HPDE6-E6E7 (cell line): ENCODE measurements around the gene OSBPL10.
"Not testable (repeated sequence)": the region's sequence is repeated elsewhere in the genome, so short reads cannot be mapped to it uniquely, and the experiment has no call there.

Source experiments
- DNase-seq: peaks from one replicate; pipeline ENCODE4 v3.0.0; 2011; ENCODE audit warnings: missing footprints; ENCODE audit errors: extremely low spot score

Gene OSBPL10

DNA sequence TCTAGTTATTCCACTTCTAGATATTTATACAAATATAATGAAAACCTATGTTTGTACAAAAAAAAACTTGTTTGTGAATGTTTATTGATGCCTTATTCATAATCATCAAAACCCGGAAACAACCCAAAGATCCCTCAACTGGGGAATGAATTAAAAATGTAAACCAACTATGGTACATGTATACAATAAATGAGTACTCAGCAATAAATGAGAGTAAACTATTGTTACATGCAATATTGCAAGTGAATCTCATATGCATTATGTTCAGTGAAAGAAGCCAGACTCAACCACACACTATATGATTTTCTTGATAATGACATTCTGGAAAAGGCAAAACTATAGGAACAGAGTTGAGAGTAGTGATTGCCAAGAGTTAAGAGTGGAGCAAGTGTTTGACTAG lies 12.8 kb upstream of the OSBPL10 start:
- no peak for DNase-seq

DNA sequence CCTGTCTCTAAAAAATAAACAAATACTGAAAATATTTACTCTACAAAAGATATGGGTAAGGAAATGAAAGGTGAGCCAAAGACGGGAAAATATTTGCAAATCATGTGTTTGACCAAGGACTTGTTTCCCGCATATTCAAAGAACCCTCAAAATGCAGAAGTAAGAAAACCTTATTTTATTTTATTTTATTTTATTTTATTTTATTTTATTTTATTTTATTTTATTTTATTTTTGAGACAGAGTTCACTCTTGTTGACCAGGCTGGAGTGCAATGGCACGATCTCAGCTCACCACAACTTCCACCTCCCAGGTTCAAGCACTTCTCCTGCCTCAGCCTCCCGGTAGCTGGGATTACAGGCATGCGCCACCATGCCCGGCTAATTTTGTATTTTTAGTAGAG lies 11.9 kb upstream of the OSBPL10 start:
- not testable (repeated sequence) for DNase-seq

DNA sequence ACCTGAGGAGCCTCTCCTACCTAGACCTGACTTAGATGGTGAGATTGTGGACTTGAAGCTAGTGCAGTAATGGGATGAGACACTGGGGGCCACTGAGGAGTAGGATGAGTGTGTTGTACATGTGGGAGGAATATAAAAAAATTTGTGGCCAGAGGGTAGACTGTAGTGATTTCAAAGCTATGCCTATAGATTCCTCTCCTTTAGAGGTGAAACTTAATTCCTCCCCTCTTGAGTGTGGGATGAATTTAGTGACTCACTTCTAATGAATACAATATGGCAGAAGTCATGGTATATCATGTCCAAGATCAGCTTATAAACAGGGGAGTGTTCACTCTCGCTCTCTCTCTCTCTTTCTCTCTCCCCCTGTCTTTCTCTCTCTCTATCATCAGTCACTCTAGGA lies 7.2 kb upstream of the OSBPL10 start:
- no peak for DNase-seq

DNA sequence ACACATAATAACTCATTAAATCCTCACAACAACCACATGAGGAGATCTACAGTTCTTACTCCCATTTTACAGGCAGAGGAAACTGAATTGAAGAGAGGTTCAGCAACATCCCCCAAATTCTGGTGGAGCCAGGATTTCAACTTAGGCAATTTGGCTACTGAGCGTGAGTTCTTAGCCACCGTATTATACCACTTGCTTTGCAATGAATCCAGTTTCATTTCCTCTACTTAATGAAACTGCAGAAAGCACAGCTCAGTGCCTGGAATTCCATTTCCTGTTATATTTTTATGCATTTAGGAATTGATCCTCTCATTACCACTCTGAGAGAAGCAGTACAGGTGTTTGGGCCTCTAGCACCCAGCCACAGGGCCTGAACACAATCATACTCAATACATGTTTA lies 4.8 kb upstream of the OSBPL10 start:
- no peak for DNase-seq

DNA sequence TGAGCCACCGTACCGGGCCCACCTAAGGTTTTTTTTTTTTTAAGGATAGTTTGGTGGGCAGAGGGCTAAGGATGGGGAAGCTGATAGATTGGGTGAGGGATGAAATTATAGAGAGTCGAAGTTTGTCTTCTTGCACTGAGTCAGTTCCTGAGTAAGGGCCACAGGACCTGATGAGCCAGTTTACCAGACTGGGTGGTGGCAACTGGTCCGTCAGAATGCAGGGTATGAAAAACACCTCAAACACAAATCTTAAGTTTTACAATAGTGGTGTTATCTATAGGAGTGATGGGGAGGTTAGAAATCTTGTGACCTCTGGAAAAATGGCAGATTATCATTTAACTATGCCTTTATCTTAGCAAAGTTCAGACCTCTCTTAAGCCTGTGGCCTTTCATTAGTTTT lies 3.3 kb upstream of the OSBPL10 start:
- DNase-seq: no peak

DNA sequence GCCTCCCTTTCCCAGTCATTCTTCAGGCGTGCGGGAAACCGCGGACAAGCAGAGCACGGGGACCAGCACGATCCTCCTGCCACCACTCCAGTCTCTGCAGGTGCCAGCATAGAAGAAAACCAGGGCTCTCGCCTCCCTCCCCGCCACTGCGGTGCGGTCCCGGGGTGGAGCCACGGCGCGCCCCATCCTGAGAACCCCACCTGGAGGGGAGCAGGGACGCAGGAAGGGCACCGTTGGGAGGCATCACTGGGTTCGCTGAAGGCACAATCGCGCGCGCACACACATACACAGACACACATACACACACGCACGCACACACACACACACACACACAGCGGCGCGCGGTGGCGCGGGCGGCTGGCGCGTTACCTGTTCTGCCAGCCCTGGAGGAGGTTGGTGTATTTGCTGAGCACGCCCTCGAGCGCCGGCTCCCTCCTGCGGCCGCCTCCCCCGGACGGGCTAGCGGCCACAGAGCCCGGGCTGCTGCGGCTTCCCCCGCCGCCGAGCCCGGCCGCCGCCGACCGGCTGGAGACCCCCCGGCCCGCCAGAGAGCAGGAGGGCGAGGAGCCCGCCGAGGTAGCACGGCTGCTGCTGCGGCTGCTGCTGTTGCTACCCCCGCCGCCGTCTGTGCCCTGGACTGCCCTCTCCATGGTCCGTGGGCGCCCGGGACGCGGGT lies 394 bp downstream of the OSBPL10 start:
- DNase-seq: no peak

DNA sequence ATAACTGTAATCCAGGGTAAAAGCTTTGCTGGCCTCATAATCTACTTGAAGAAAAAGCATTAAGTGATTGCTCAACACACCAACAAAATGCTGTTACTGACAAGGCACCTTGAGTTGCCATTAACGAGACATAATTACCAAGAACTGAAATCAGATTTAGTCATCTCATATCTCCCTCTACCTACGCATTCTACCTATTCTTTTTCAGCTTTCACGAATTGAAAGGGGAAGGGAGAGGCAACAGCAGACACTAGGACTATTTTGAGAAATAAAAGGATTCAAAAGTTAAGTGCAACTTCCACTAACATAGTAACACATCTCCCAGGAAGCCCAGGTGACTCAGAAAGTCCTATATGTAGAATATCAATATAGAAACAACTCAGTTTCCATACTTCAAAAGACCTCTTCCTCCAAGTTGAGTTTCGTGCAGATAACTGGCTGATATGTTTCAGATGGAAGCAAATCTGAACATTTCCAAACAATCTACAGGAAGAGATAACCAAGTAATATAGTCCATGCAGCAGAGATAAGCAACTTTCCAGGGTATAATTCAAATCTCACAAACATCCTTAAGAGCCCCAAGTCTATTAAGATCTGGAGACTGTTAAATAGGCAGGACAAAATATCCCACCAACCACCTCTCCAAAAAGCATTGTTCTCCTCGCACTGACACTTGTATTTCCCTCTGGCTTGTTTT lies 1.9 kb downstream of the OSBPL10 start:
- no peak for DNase-seq

DNA sequence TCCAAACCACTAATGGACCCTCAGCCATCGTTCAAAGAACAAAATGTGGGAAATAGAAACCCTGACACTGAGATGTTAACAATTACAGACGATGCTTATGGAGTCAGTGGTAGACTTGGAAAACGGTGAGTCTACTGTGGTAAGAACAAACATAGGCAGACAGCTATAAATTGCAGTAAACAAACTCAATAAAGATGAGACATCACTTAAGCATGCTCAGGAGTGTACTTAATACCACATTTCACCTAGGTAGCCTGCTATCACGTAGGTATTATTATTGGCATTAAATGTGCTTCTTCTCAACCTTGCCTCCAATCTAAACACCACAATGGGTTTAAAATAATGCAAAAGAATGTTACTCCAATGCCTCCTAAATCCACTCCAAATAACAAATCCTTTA lies 2.5 kb downstream of the OSBPL10 start:
- DNase-seq: no peak

DNA sequence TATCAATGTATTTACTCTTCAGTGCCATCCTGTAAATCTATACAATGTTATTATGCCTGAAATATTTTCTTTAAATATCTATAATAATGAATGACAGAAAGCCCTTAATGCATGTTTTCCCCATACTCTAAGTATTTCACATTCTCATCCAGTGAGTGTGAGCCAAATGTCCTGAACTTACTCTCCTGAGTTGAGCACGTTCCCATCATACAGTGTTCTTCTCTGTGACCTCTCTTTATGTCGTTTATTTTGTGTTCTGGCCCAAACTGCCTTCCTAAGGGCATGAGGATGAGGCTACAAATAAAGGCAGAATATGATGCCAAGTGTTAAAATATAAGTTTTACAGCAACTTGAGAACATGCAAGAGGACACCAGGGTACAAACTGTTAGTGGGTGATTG lies 3.3 kb downstream of the OSBPL10 start:
- no peak for DNase-seq

DNA sequence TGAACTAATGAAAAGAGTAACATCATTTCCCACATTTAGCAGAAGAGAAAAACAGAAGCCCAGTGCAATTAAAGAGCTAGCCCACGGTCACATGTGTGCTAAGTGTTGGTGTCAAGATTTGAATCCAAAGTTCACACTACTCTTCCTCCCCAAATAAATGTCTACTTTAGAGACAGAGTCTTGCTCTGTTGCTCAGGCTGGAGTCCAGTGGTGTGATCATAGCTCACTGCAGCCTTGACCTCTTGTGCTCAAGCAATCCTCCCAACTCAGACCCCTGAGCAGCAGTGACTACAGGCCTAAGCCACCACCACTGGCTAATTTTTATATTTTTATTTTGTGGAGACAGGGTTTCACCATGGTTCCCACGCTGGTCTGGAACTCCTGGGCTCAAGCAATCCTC lies 4.8 kb downstream of the OSBPL10 start:
- no peak for DNase-seq

DNA sequence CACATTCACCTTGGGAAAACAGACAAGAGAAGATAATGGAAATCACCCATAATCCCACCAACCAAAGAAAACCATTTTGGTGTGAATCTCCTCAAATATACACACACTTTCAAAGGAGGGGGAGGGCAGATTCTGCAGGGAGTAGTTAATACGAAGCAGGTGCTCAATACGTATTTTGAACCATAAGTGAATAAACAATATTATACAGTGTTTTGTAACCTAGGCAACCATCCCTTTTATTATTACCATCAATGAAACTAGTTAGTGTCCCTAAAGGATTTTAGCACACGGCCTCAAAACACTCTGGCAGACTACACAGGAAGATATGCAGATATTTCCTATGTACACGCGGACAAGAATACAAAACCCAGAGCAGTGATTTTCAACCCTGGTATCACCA lies 6.1 kb downstream of the OSBPL10 start:
- no peak for DNase-seq

DNA sequence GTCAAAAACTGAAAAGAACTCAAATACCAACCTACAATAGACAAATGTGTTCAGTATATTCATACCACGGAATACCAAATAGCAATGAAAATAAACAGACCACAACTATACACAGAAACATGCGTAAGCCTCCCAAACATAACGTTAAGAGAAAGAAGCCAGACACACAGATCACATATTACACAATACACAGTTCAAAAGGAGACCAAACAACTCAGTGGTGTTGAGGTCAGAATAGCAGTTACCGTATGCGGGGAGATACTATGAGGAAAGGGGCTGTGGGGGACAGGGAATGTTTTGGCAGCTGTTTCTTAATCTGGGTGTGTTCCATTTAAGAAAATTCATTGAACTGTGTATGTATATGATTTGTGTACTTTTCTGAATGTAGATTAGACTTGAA lies 6.6 kb downstream of the OSBPL10 start:
- DNase-seq: no peak

DNA sequence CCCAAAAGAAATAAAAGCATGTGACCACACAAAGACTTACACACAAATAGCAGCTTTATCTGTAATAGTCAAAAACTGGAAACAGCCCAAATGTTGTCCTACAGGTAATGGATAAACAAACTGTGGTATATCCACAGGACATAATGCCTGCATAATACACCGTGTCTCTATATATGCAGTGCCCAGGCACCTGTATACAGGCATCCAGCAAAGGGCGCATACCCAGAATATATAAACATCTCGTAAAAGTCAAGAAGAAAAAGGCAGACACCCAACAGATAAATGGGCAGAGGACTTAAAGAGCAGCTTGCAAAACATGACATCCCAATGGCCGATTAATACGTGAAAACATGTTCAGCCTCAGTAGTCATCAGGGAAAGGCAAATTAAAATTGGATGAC lies 7.2 kb downstream of the OSBPL10 start:
- DNase-seq: no peak

DNA sequence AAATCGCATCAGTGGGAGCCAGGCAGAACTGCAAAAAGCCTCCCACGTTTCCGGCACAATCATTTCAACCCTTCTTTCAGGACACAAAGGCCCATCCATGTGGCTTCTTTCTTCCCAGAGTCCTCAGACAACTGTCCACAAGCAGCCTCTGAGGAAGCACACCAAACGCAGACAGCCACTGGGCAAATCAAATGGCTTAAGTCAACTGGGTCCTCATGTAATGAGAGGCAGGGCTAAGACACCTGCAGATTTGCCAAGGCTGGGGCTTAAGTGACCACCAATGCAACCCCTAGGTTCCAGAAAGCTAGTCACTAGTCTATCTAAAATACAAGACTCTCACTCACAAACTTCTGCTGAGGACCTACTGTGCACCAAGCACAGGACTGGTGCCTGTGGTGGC lies 8.0 kb downstream of the OSBPL10 start:
- DNase-seq: no peak

DNA sequence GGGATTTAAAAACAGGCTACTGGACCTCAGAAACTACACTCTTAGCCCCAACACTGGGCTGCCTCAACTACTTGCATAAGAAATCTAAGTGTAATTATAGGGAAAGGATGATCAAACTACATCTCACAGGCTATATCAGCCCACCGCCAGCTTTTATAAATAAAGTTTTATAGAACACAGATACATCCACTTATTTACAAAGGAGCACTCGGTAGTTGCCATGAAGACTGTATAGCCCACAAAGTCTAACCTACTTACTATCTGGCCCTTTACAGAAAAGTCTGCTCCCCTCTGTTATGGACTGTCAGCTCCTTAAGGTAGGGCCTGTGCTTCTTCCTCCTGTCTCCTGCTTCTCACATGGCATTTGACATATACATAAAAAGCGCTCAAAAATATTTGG lies 9.5 kb downstream of the OSBPL10 start:
- DNase-seq: no peak

DNA sequence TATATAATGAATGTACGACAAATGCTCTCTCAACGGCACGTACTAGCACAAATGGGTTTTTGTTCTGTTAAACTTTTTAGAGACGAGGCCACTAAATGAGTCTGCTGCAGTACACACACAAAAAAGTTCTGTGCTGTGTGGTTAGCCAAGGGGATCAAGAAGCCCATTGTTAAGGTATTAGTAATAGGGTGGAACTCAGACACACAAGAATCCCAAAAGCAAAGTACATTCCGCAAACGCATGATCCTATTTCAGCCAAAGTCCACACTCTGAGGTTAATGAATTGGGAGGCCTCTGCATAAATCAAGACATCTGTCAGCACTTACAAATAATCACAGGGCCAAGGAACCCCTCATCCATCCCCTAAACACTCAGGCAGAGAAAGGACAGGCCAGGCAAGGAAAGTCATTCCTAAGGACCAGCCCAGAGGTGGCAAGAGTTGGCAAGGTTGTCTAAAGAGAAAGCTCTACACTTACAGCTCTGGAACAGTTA lies 12.1 kb downstream of the OSBPL10 start:
- no peak for DNase-seq

DNA sequence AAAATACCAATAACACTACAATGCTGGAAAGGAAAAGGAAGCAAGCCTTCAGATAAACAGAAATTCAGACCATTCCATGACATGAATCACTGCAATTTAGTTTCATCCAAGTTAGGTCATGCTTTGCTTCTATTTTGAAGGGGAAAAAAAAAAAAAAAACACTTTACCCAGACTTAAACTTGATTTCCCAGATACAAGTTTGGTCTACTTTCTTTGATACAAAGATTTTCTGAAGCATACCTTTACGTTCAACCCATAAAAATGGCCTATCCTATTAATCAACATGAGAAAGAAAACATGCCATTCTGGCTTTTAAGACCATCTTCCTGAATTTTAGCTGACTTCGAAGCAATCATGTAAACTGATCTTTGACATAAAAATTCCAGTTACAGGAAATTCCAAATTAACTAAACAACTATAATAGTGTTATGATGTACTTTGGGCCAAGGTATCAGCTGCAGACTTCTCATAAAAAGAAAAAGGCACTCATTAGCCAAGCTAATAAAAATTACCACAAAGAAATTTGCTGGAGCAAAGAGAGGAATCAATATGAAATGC lies 12.6 kb downstream of the OSBPL10 start:
- no peak for DNase-seq

DNA sequence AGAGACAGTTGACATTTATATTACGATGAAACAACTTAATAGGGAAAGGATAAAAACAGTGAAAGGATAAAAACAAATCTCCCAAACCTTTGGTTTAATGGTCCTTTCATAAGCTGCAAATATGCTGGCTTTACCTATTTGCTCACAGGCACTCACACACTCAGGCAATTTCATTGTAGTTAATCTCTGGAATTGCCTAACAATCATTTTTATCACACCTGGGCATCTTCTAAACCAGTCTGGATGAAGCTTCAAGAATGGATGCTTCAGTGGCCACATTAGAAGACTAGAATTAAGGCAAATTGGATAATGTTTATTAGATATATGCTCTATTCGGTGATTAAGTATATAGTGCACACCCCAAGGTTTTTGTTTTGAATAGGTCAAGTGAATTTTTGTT lies 13.5 kb downstream of the OSBPL10 start:
- no peak for DNase-seq

DNA sequence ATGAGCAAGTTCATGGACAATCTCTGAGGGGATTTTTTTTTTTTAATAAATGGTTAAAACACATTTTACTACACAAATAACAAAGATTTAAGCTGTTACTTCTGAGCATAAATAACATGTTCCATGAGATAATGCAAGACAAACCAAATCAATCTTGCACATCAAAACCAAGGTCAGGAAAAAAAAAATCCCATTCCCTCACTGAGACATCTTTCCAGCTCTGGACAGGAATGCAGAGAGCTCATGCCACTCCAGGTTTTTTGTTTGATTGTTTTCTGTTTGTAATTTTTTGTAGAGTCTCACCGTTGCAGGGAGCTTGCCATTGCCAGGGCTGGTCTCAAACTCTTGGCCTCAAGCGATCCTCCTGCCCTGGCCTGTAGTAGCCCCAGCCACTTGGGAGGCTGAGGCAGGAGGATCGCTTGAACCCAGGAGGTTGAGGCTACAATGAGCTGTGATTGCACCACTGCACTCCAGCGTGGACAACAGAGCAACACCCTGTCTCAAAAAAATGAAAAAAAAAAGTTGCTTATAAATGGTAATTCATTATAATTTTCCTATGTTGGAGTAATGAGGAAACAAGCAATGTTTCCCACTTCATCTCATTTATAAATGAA lies 14.0 kb downstream of the OSBPL10 start:
- DNase-seq: no peak

DNA sequence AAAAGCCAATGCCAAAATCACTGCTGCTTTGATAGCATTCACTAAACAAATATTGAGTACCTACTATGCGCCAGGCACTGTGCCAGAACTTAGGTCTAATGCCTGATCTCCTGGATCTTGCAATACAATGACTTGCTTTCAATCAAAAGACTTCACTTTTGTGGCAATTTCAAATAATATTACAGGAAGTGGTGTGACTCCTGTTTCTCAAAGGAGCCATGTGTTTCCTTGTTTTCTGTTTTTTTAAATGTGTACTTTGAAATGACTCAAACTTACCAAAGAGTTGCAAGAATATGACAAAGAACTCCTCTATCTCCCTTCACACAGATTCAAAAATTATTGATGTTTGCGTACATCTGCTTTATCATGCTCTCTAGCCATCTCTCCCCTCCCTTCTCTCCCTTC lies 18.3 kb downstream of the OSBPL10 start:
- no peak for DNase-seq

DNA sequence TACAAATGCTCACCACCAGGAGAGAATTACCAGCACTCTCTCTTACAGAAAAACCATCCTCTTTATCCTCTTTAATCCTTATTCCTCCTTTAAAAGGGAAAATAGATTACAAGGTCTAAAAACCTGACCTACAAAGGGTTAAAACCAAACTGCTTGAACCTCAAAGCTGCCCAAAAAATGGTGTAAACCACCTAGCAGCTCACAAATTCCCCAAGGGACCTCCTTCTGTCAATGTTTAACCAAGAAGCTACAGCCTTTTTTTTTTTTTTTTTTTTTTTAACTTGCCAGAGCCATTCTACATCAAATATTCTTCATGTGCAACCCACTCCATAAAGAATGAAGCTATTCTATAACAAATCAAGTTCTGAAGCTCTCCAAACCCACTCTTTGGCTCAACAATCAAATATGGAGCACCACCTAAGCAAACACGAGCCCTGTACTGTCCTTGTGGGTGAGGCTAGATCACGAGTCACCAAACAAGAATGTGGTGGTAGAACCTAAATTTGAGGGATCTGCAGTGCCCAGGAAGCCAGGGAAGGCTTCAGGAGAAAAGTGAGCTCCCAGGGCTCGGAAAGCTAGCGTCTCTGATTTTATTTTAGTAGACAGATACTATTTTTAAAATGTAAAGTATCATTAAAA lies 20.1 kb downstream of the OSBPL10 start:
- DNase-seq: no peak
